Activated CD4-positive, alpha-beta T cell treated with anti-CD3 and anti-CD28 coated beads, Interleukin-2, amount 50 U/mL, for 24 hours (primary cell): Measurements from ENCODE around the gene SQSTM1.

Experiments
- DNase-seq, 2 donors: peaks; one replicate each; pipeline ENCODE4 v3.0.0-alpha.2; 2020; ENCODE audit warnings: low read depth in 1 of 2, low spot score in 1 of 2

Gene SQSTM1

GRCh38 chr5:179872055-179872827 lies 51.5 kb downstream of the SQSTM1 start:
- no peak for DNase-seq

- DNase-seq = no peak
Measured at GRCh38 chr5:179872828-179873575, 52.3 kb downstream of the SQSTM1 start.

- no peak for DNase-seq
Measured at GRCh38 chr5:179873588-179874110, 52.9 kb downstream of the SQSTM1 start.

- no peak for DNase-seq
Measured at GRCh38 chr5:179874136-179874535, 53.4 kb downstream of the SQSTM1 start.

- DNase-seq = no peak
Measured at GRCh38 chr5:179874536-179875292, 54.0 kb downstream of the SQSTM1 start.

- DNase-seq = no peak
Measured at GRCh38 chr5:179875741-179876609, 55.3 kb downstream of the SQSTM1 start.

GRCh38 chr5:179876610-179876952 lies 55.9 kb downstream of the SQSTM1 start:
- no peak for DNase-seq

GRCh38 chr5:179878222-179879002 lies 57.7 kb downstream of the SQSTM1 start:
- DNase-seq = no peak

GRCh38 chr5:179879003-179879689 lies 58.4 kb downstream of the SQSTM1 start:
- no peak for DNase-seq

GRCh38 chr5:179879690-179880010 lies 58.9 kb downstream of the SQSTM1 start:
- DNase-seq = no peak

GRCh38 chr5:179880066-179880650 lies 59.5 kb downstream of the SQSTM1 start:
- no peak for DNase-seq

- DNase-seq = no peak
Measured at GRCh38 chr5:179880848-179881590, 60.3 kb downstream of the SQSTM1 start.

GRCh38 chr5:179882338-179882737 lies 61.6 kb downstream of the SQSTM1 start:
- no peak for DNase-seq

GRCh38 chr5:179883163-179883562 lies 62.5 kb downstream of the SQSTM1 start:
- DNase-seq = no peak

GRCh38 chr5:179885491-179886090 lies 64.9 kb downstream of the SQSTM1 start:
- no peak for DNase-seq

- no peak for DNase-seq
Measured at GRCh38 chr5:179886190-179886911, 65.6 kb downstream of the SQSTM1 start.

GRCh38 chr5:179887095-179887494 lies 66.4 kb downstream of the SQSTM1 start:
- no peak for DNase-seq
